Right ventricle myocardium superior (tissue), 1 donor: ENCODE data around the gene EXOC1. TPM values are rescaled to one million over a fixed set of nuclear protein-coding genes. Genes with fewer than 3 reads are reported as not detected.
"Not testable (repeated sequence)": the region's sequence is repeated elsewhere in the genome, so short reads cannot be mapped to it uniquely, and the experiment has no call there.

Experiments used
- ATAC-seq: fragments of 200-7000 bp; cut with Tn5 transposase; one replicate; pipeline ENCODE4 v1.9.1; 2020; ENCODE audit warnings: mild to moderate bottlenecking; ENCODE audit not compliant: poor library complexity
- DNase-seq: peaks from one replicate; pipeline ENCODE4 v3.0.0-alpha.2; 2020
- intact Hi-C: fragments of 100-400 bp; cut with DNase I; formaldehyde crosslinking; loops from one replicate; pipeline ENCODE4 v1.11.2; 2022
- long read RNA-seq: library from polyadenylated mRNA; unstranded; transcript quantifications from one replicate; pipeline ENCODE4 v2.0.0, GENCODE V29; 2021
- total RNA-seq: library from RNA; stranded (reverse); fragmentation: NEBNext Ultra II Directional; extraction: Animal tissue kit (Norgen Biotek cat#: 25700); gene quantifications from one replicate; pipeline ENCODE4 v1.2.1, GENCODE V29; 2021
- donor health status: DM: no; HTN: yes; CAD: no; lungs with severe emphysema.

Gene EXOC1
- total RNA-seq, result 14.9 TPM
- long read RNA-seq, transcript EXOC1-202 (18 exons, 3,248 nt), result major isoform, 8 of 45 reads
- long read RNA-seq, partial matches to known transcripts, result 3 of 45 reads
- long read RNA-seq, other reads (novel, unspliced or antisense), result 33 of 45 reads

GRCh38 chr4:55853484-55854046, at the start of gene EXOC1:
EXOC1 (plus strand) TSS chr4:55853648; CDS start chr4:55858324, 4,676 bp downstream.
- intact Hi-C loops, result no loop called here
- ATAC-seq, result peak; percentile 100
- peak; percentile 100 for DNase-seq

- intact Hi-C loops, result no loop called here
- ATAC-seq, result no peak
- DNase-seq, result no peak
Measured at GRCh38 chr4:55807556-55807955, 45.9 kb upstream of the EXOC1 start.

DNA sequence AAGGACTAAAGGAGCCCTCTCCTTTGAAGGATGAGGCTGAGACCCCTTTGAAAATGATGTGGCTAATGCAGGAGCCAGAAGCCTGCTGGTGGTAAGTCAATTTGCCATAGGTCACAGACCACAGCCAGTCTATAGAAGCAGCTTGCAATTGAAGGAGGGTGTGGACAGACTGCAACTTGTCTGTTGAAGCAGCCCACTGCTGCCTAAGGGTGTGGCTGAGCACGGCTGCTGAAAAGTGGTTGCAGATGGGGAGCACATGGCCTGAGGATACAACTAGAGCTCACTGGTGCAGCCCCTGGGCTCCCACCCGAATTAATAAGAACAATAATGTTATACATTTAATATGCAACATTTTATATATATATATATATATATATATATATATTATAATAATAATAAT, 45.3 kb upstream of the EXOC1 start:
- ATAC-seq (no peak), DNase-seq (no peak)

DNA sequence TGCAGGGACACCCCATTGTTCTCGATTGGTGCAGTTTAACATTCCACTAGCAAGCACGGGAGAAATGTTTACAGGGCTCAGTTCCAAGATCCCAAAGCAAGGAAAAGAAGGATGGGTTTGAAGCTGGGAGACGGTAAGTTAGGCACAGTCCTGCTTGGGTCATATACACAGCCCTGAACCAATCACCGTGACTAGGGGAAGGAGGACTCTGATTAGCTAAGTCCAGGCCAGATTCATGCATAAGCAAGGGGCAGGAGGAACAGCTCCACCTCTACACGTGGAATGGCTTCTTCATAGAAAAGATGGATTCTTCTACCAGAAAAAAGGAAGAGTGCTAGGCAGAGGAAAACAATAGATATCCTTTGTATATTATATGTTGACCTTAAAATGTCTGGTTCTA, 44.8 kb upstream of the EXOC1 start:
- intact Hi-C loops, result no loop called here
- DNase-seq (no peak), ATAC-seq (no peak)

More for the DNA sequence above, 45.3 kb upstream of the EXOC1 start:
- intact Hi-C loops, result no loop called here

- intact Hi-C loops, result no loop called here
- ATAC-seq, result no peak
- no peak for DNase-seq
Measured at GRCh38 chr4:55817691-55818090, 35.8 kb upstream of the EXOC1 start.

DNA sequence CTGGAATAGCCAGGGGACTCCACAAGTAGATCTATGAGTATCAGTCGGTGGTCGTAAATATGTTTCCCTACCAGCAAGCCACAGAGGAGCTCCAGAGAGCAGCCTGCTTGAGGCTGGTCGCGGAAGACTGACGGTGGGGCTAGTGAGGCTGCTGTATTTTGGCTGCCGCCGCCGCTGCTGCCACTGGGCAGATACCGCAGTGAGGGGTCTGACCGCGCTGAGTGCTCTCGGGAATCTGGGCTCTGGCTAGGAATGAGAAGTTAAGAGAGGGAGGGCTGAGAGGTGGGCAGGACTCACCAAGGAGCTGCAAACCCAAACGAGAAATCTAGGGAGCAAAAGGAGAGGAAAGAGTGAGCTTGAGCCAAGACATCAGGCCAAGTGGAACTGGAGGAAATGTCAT, 33.8 kb upstream of the EXOC1 start, which contains the start of gene EXOC1L:
EXOC1L (plus strand) TSS at position 157 of the 400 bp plus-strand sequence; CDS start at position 394, 237 bp downstream.
- intact Hi-C loops, result no loop called here
- no peak for ATAC-seq
- DNase-seq, result no peak

DNA sequence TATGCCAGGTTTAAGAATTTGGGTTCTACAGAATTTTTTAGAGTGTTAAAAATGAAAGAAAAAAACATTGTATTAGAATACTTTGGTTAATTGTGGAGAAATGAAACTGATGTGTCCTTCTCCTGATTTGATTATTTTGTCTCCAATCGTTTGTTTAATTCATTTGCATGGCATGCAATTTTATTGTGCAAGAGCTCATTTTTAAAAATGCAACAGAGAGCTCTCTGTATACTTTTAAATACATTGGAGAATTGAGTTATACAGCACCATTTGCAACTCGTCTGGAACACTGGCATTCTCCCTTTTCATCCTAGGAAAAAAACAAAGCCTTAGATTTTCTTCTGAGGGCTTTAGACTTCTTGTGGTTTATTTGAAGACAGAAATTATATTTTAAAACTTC, 33.2 kb upstream of the EXOC1 start:
- ATAC-seq (no peak), DNase-seq (no peak)
- intact Hi-C loops, result no loop called here

GRCh38 chr4:55822329-55822728, 31.1 kb upstream of the EXOC1 start:
- intact Hi-C loops, result no loop called here
- DNase-seq, result no peak
- no peak for ATAC-seq

- DNase-seq (no peak), ATAC-seq (no peak)
- intact Hi-C loops, result no loop called here
Measured at GRCh38 chr4:55824865-55825264, 28.6 kb upstream of the EXOC1 start.

GRCh38 chr4:55826986-55827385, 26.5 kb upstream of the EXOC1 start:
- intact Hi-C loops, result no loop called here
- DNase-seq (no peak), ATAC-seq (no peak)

DNA sequence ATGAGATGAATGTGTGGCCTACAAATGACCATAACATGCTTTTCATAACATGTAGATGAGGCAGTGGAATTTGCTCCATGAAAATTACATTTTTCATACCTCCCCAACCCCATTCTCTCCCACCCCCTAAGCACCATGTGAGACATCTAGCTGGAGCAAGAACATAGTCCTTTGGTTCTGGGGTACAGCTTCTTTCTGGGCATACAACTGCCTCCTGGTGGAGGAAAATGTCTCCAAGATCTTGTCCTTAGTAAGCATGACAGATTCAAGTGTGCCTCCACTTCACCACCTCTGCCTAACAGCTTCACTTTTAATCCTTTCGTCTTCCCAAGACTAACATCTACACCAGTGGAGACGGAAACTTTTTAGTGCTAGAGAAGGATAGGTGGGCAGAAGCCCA, 25.9 kb upstream of the EXOC1 start:
- intact Hi-C loops, result no loop called here
- DNase-seq (no peak), ATAC-seq (no peak)

DNA sequence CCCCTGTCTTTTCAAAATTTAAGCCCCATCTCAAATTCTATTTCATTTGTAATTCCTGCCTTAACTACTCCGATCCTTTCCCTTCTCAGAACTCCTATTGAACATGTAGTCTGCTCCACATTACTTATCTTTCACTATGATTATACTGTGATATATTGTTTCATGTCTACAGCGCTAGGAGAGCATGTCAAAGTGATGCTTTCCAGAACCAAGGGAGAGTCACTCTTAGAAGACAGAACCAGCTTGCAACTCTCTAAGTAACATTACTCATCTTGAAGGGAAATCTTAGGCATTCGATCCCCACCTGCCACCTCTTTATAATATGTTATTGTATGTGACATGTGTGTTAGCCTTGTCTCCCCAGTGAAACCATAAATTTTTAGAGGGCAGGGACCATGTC, 23.4 kb upstream of the EXOC1 start:
- DNase-seq (no peak), ATAC-seq (no peak)
- intact Hi-C loops, result no loop called here

DNA sequence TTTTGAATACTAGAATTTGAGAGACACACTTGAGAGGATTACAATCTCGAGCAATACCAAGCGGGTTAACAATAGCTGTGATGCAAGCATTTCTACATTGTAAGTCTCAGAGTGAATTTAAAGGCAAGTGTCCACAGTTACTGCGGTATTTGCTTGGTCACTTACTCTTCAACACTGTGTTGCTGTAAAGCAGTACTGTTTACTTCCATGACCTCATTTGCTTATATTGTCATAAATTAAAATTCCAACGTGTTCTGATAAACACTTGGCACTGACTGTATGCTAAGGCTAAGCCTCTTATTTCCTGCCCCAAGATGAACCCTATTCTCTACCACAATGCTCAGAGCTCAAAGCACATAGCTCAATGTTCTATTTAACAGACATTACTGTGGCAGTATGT, 22.7 kb upstream of the EXOC1 start:
- intact Hi-C loops, result no loop called here
- no peak for ATAC-seq
- no peak for DNase-seq

GRCh38 chr4:55834086-55834795, 19.2 kb upstream of the EXOC1 start:
- DNase-seq, result no peak
- ATAC-seq, result no peak
- intact Hi-C loops, result no loop called here

- intact Hi-C loops, result no loop called here
- DNase-seq (no peak), ATAC-seq (no peak)
Measured at GRCh38 chr4:55837903-55838302, 15.5 kb upstream of the EXOC1 start.

DNA sequence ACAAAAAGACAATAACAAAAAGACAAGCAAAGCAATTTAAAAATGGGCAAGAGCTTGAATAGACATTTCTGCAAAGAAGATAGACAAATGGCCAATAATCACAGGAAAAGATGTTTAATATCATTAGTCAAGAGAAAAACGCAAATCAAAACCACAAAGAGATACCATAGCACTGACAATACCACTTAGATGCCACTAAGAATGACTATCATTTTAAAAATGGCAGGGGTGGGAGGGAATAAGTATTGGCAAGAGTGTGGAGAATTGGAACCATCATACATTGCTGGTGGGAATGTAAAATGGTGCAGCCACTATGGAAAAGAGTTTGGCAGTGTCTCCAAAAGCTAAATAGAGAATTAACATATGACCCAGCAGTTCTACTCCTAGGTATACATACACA, 15.1 kb upstream of the EXOC1 start:
- DNase-seq (no peak), ATAC-seq (no peak)
- intact Hi-C loops, result no loop called here

DNA sequence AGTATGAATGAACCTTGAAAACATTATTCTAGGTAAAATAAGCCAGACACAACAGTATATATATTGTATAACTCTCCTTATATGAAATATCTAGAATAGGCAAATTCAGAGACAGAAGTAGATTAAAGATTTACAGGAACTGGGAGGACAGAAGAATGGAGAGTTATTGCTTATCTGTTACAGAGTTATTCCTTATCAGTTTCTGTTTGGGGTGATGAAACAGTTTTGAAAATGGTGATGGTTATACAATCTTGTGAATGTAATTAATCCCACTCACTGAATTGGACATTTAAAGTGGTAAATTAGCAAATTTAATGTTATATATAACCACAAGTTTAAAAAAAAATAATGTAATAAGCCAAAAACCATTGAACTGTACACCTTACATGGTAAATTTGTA, 14.5 kb upstream of the EXOC1 start:
- intact Hi-C loops, result no loop called here
- ATAC-seq, result no peak
- no peak for DNase-seq

DNA sequence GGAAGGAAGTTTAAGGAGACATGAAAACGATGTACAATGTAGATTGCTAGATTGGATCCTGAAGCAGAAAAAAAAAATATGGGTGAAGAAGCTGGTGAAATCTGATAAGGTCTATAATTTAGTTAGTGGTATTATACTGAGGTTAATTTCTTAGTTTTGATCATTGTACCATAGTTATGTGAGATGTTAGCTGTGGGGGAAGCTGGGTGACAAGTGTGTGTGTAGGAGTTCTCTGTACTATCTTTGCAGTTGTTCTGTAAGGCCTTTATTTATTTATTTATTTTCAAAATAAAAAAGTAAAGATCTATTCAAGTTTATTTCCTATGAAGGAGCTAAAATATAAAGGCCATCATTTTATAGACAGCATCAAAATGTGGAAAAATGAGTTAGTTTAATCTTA, 12.5 kb upstream of the EXOC1 start:
- DNase-seq, result no peak
- no peak for ATAC-seq
- intact Hi-C loops, result no loop called here

GRCh38 chr4:55841373-55842239, 11.8 kb upstream of the EXOC1 start:
- ATAC-seq, intact Hi-C loops, DNase-seq: not testable (repeated sequence)
